Activated CD4-positive, alpha-beta T cell treated with anti-CD3 and anti-CD28 coated beads, Interleukin-2, amount 10 ng/mL, durations not matched to agents 7 days and 5 days (primary cell): Measurements from ENCODE around the gene GRK5. TPM values are rescaled to one million over a fixed set of nuclear protein-coding genes. Genes with fewer than 3 reads are reported as not detected.
A peak's percentile ranks its signal among the peaks of the same experiment; 100 is the strongest.

ENCODE experiments used
- CTCF ChIA-PET: fragments of 350-600 bp; sonication (Branson Sonifier 250); formaldehyde crosslinking; loops from one replicate; lab custom pipeline; 2021; ENCODE audit warnings: antibody characterized with exemption; lab: Charles Lee
- POLR2A ChIA-PET: fragments of 350-600 bp; sonication (Branson Sonifier 250); formaldehyde crosslinking; loops from one replicate; lab custom pipeline; 2021; ENCODE audit warnings: antibody characterized with exemption; lab: Charles Lee
- DNase-seq: peaks from one replicate; pipeline ENCODE4 v3.0.0-alpha.2; 2020
- H3K27ac Mint-ChIP-seq: one replicate; pipeline ENCODE4 v1.8.0; 2021; ENCODE audit warnings: mild to moderate bottlenecking, moderate library complexity, mixed read lengths
- H3K27me3 Mint-ChIP-seq: one replicate; pipeline ENCODE4 v1.8.0; 2021; ENCODE audit warnings: mixed read lengths
- H3K36me3 Mint-ChIP-seq: one replicate; pipeline ENCODE4 v1.8.0; 2021; ENCODE audit warnings: low read depth, mixed read lengths
- H3K4me1 Mint-ChIP-seq: one replicate; pipeline ENCODE4 v1.8.0; 2021; ENCODE audit warnings: mixed read lengths
- H3K4me3 Mint-ChIP-seq: one replicate; pipeline ENCODE4 v1.8.0; 2021; ENCODE audit warnings: mild to moderate bottlenecking, moderate library complexity, mixed read lengths
- H3K9me3 Mint-ChIP-seq: one replicate; pipeline ENCODE4 v1.8.0; 2021; ENCODE audit warnings: mixed read lengths
- total RNA-seq, 2 experiments: library from RNA; stranded (reverse); gene quantifications; one replicate each; pipeline ENCODE4 v1.2.3, GENCODE V29; 2021

GRK5 gene
- total RNA-seq, 2 experiments from 2014 or later, result 26.0 to 27.5 TPM

DNA sequence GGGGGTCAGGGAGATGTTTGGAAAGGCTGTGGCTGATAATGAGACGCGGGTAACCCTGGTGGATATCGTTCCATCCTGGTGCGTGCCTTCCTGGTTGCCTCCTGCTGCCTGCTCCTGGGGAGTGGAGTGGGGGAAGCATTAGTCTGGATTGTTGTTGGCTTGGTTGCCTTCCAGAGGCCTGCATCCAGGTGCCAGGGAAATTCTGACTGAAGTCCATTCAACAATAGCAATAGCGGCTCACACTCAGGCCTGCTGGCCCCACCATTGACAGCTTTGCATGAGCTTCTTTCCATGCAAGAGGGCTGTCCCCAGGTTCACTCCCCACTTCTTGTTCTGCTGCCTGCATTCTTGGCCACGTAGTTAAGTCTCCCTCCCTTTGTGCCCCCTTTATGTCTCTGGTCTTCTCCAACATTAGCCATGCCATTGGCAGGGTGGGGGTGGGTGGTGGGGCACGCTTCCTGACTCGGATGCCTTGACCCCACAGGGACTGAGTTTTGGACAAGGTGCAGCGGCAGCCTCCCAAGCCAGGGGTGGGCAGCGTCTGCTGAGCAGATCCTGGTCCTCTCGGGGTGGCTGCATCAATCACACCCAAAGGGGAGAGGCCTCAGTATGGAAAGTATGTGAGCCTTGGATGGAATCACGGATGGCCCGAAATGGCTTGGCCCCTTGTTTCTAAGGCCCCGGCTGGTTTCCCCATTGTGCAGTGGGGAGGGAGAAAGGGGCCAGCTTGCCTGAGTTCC, 150.2 kb downstream of the GRK5 start:
- CTCF ChIA-PET, result no interaction called here
- no peak for DNase-seq
- peaks cover 17% of the 10 kb centered on the region for H3K9me3 Mint-ChIP-seq
- no peak overlapping the region for H3K27ac Mint-ChIP-seq
- POLR2A ChIA-PET, result no interaction called here
- H3K27me3 Mint-ChIP-seq, result no peaks in the 10 kb centered on the region
- H3K4me3 Mint-ChIP-seq, result no peak overlapping the region
- H3K4me1 Mint-ChIP-seq, result peaks cover 17% of the 10 kb centered on the region
- peaks cover 40% of the 10 kb centered on the region for H3K36me3 Mint-ChIP-seq

DNA sequence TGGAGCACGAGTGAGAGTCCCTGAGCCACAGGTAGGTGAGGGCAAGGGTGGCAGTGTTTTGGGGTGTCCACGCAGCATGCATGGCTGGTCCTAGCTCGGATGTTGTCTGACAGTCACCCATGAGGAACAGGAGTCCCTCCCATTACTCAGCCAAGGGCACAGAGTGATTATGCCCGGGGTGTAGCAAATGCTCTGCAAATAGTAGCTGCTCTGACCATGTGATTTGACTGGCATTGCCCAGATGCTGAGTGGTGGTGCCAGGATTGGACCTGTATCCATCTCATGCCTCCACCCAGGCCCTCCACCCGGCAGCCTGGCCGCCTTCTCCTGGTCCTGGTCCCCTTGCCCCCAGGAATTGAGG, 150.8 kb downstream of the GRK5 start:
- Mint-ChIP-seq H3K27me3 (no peaks in the 10 kb centered on the region), H3K4me1 (peaks cover 17% of the 10 kb centered on the region), H3K36me3 (peaks cover 34% of the 10 kb centered on the region), H3K4me3 (no peak overlapping the region), H3K9me3 (peaks cover 14% of the 10 kb centered on the region), H3K27ac (no peak overlapping the region)
- ChIA-PET POLR2A (no interaction called here), CTCF (no interaction called here)
- no peak for DNase-seq

DNA sequence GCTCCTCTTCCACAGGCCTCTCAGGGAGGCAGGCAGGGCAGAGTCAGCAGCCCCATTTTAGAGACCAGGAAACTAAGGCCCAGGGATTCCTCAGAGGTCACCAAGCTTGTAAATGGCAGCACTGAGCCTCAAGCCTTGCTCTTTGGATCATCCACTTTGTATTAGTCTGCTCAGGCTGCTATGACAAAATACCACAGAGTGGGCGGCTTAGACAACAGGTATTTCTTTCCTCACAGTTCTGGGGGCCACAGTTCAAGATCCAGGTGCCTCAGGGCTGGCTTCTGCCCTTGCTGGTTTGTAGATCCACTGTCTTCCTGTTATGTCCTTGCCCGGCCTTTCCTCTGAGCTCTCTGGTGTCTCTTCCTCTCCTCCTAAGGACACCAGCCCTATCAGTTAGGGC, 151.2 kb downstream of the GRK5 start:
- POLR2A ChIA-PET, result no interaction called here
- Mint-ChIP-seq H3K27me3 (no peaks in the 10 kb centered on the region), H3K36me3 (peaks cover 34% of the 10 kb centered on the region), H3K9me3 (peaks cover 14% of the 10 kb centered on the region), H3K27ac (peak overlapping the region; percentile 31), H3K4me1 (peaks cover 17% of the 10 kb centered on the region), H3K4me3 (no peak overlapping the region)
- DNase-seq, result no peak
- CTCF ChIA-PET, result no interaction called here

DNA sequence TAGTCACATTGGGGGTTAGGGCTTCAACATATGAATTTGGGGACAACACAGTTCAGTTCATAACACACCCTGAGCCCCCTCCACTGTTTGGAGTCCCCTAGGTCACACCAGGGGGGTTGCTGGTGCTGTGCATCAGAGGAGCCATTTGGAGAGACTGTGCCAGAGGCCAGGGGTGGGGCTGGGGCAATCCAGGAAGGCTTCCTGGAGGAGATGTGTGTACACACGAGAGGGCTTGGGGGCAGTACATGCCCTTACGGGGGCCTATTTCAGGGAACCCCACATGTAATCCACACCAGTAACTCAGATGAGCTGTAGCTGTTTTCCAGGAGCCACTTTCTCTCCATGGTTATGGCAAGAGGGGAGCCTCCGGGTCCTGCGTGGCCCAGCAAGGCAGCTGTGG, 151.7 kb downstream of the GRK5 start:
- POLR2A ChIA-PET, result no interaction called here
- CTCF ChIA-PET, result no interaction called here
- H3K27ac Mint-ChIP-seq, result no peak overlapping the region

DNA sequence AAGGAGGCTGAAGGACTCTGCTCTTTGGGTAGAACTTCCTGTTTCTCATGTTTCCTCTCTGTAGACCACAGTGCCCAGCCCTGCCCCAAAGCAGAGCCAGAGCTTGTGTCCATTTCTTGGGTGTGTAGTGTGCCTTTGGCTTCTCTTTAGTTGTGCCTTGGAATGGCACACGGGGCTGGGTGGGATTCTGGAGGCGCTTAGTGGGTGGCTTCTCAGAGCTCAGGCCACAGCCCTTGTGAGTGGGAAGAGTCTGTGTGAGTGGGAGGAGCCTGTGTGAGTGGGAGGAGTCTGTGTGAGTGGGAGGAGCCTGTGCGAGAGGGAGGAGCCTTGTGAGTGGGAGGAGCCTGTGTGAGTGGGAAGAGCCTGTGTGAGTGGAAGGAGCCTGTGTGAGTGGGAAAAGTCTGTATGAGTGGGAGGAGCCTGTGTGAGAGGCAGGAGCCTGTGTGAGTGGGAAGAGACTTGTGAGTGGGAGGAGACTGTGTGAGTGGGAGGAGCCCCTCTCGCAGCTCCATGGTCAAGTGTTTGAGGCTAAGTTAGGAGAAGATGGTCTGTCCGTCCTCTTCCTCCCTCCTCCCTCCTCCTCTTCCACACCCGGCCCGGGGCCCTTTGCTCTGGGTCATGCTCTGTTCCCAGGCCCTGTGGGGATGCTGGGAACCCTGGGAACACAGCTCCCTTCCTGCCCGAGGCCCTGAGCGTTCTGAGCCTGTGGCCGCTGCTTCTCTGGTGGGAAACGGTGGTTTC, 153.0 kb downstream of the GRK5 start:
- Mint-ChIP-seq H3K27me3 (no peaks in the 10 kb centered on the region), H3K36me3 (peaks cover 34% of the 10 kb centered on the region), H3K4me1 (peaks cover 17% of the 10 kb centered on the region), H3K27ac (peak overlapping the region; percentile 41), H3K9me3 (peaks cover 14% of the 10 kb centered on the region), H3K4me3 (no peak overlapping the region)
- no peak for DNase-seq
- CTCF ChIA-PET, result interaction anchor here (0.7 to 1.3 kb wide), 2 partner anchors 25 to 428 kb away, joined by 3 to 5 read pairs; no protein-coding TSS in a partner anchor
- POLR2A ChIA-PET, result no interaction called here

More for the DNA sequence above, 151.7 kb downstream of the GRK5 start:
- no peak for DNase-seq
- peaks cover 17% of the 10 kb centered on the region for H3K4me1 Mint-ChIP-seq
- H3K27me3 Mint-ChIP-seq, result no peaks in the 10 kb centered on the region
- no peak overlapping the region for H3K4me3 Mint-ChIP-seq
- peaks cover 34% of the 10 kb centered on the region for H3K36me3 Mint-ChIP-seq
- H3K9me3 Mint-ChIP-seq, result peaks cover 14% of the 10 kb centered on the region

DNA sequence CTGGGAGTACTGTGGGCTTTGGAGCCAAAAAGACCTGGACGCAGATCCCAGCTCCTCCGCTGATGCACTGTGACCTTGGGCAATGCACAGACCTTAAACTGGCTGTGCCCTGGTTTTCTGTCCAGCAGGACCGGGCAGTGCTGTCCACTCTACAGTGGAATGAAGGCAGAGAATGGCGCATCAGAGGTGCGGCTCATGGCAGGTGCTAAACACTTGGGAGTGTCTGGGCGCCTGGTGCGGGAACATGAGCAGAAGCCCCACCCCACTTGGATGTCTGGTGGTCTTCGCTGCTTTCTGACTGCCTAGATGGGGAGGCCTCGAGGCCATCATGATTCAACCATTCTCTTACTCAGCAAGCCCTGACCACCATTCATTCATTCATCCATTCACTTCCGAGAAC, 153.7 kb downstream of the GRK5 start:
- peaks cover 30% of the 10 kb centered on the region for H3K36me3 Mint-ChIP-seq
- CTCF ChIA-PET, result interaction anchor here (1.0 to 1.3 kb wide), 2 partner anchors 13 to 25 kb away, joined by 3 read pairs; no protein-coding TSS in a partner anchor

DNA sequence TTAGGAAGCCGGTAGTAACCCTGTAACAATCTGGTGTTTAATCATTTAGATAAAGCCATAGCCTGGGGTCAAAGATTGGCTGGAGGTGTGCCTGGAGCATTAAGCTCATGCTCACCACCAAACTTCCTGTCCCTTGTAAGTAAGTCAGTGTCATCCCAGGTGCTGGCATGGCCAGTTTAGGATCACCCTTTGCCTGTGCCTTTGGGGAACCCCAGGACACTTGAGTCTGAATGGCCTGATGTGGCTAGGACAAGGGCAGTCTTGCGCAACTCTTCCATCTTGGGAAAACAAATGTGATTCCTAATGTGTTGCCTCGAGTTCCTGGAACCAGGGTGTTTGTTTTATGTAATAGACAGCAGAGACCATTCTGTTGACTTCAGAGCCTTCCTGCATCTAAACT, 154.8 kb downstream of the GRK5 start:
- no peaks in the 10 kb centered on the region for H3K9me3 Mint-ChIP-seq
- H3K4me3 Mint-ChIP-seq, result no peak overlapping the region
- ChIA-PET CTCF (interaction anchor here (1.0 kb wide), 1 partner anchor 14 kb away, joined by 3 read pairs; no protein-coding TSS in a partner anchor), POLR2A (no interaction called here)
- H3K36me3 Mint-ChIP-seq, result peaks cover 20% of the 10 kb centered on the region
- H3K27ac Mint-ChIP-seq, result no peak overlapping the region
- peaks cover 17% of the 10 kb centered on the region for H3K4me1 Mint-ChIP-seq
- DNase-seq, result no peak
- no peaks in the 10 kb centered on the region for H3K27me3 Mint-ChIP-seq

More for the DNA sequence above, 153.7 kb downstream of the GRK5 start:
- H3K27ac Mint-ChIP-seq, result no peak overlapping the region
- H3K9me3 Mint-ChIP-seq, result peaks cover 9% of the 10 kb centered on the region
- no peaks in the 10 kb centered on the region for H3K27me3 Mint-ChIP-seq
- no peak for DNase-seq
- H3K4me3 Mint-ChIP-seq, result no peak overlapping the region
- POLR2A ChIA-PET, result no interaction called here
- peaks cover 17% of the 10 kb centered on the region for H3K4me1 Mint-ChIP-seq

DNA sequence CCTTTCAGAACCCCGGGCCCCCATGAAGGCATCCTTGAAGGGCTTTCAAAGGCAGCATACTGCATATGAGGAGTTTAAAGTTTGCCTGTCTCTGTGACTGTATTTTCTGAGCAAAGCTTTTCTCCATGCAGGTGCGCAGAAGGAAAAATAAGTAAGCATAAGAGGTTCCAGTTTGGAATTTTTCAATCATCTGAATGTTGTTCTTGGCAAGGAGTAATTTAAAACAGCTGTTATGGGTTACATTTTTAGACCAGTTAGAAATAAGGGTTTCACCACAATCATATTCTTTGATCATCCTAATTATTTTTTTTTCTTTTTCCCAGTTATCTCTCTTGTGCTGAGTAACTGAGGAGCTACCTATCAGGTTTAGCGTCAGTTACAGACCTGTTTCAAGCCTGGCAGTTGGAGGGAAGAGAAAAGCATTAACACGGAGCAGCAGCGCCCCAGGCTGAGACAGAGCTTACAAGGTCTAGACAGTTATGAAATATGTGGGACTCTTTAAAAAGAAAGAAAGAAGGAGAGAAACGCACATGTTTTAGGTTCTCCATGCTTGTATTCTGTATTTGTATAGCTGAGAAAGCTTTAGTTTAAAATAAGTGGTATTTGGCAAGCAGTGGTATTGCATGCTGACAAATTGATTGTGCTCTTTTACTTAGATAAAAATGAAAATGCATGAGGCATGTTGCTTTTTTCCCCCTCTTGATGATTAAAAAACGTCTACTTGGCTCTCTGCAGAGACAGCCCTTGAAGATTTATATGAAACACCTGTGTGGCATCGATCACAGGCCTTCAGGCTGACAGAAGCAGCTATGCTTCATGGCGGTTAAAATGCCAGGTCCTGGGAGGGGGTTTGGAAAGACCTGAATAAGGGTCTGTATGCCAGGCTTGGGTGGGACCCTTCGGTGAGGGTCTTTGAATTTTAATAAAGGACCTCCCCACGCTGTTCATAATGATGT, 157.6 kb downstream of the GRK5 start:
- DNase-seq, result no peak
- no peaks in the 10 kb centered on the region for H3K27me3 Mint-ChIP-seq
- POLR2A ChIA-PET, result no interaction called here

DNA sequence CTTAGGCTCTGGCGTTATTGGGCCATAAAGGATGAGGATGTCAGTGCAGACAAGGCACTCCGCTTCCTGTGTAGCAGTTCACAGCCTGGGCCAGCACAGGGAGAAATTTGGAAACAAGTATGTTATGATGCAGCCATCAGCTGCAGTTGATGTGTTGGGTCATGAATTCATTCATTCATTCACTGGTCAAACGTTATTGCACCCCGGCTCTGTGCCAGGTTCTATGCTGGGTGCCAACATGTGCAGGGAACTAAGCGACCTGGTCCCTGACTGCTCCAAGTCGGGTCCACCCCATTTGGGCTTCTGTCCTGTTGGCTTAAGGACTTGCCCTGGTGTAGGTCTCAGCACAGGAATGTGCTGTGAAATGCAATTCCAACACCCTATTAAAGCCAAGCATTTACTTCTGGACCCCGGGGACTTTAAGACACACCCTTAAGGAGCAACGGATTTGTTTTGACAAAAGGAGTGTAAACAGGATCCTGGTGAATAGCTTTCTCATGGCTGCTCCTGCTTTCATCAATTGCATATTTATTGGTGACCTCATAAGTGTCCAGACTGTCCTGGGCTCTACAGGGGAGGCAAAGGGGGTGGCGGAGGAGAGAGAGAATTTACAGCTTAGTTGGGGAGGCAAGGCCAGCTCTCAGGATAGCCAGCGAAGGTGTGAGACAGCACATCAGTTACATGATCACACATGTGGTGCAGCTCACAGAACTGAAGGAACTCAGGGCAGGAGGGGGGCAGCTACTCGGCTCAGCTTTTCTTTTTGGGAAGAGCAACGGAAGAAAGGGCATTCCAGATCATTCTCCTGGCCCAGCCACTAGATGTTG, 158.6 kb downstream of the GRK5 start:
- Mint-ChIP-seq H3K4me1 (peaks cover 26% of the 10 kb centered on the region), H3K27me3 (no peaks in the 10 kb centered on the region), H3K4me3 (no peak overlapping the region), H3K27ac (no peak overlapping the region), H3K36me3 (peaks cover 2% of the 10 kb centered on the region), H3K9me3 (no peaks in the 10 kb centered on the region)
- POLR2A ChIA-PET, result no interaction called here
- no peak for DNase-seq
- CTCF ChIA-PET, result interaction anchor here (0.5 to 1.9 kb wide), 4 partner anchors 17 to 223 kb away, joined by 3 to 6 read pairs (median 4); no protein-coding TSS in a partner anchor

More for the DNA sequence above, 157.6 kb downstream of the GRK5 start:
- Mint-ChIP-seq H3K4me3 (no peak overlapping the region), H3K36me3 (peaks cover 7% of the 10 kb centered on the region), H3K9me3 (no peaks in the 10 kb centered on the region), H3K4me1 (peaks cover 24% of the 10 kb centered on the region), H3K27ac (no peak overlapping the region)
- CTCF ChIA-PET, result interaction anchor here (0.5 to 1.9 kb wide), 3 partner anchors 16 to 222 kb away, joined by 3 to 6 read pairs (median 4); no protein-coding TSS in a partner anchor

DNA sequence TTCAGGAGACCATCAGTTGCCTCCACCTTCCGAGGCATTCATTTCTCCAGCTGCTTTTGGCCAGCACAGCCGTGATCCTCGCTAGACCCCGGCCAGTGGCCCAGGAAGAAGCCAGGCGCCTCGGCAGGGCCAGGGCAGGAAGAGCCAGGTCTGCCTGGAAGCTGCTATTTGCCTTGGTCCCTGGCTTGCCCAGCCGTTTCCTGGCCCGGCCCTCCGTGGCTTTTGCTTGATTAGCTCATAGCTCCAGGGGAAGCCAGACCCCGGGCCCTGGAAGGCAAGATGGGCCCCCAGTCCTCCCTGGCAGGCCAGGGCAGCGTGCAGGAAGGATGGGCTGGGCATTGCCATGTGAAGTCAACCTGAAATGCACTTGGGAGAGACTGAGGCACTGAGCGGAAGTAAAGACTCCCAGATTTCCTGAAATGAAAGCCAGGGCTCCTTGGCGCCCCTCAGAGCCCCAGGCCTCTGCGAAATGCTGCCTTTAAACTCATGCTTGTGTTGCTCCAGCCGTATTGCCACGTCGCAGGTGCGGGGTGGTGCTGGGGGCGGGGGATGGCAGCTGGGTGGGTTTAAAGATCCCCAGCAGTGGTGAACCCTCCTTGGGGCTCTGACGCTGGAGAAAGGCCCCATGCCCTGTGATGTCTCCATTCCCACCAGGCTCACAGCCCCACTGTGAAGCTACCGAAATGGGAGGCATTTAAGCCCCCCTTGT, 160.6 kb downstream of the GRK5 start:
- no peaks in the 10 kb centered on the region for H3K27me3 Mint-ChIP-seq
- H3K27ac Mint-ChIP-seq, result no peak overlapping the region
- peaks cover 26% of the 10 kb centered on the region for H3K4me1 Mint-ChIP-seq
- H3K4me3 Mint-ChIP-seq, result no peak overlapping the region
- CTCF ChIA-PET, result interaction anchor here (0.6 to 1.3 kb wide), 6 partner anchors 8 to 1141 kb away, joined by 3 to 4 read pairs (median 3); no protein-coding TSS in a partner anchor
- DNase-seq, result no peak
- no peaks in the 10 kb centered on the region for H3K9me3 Mint-ChIP-seq
- no peaks in the 10 kb centered on the region for H3K36me3 Mint-ChIP-seq
- POLR2A ChIA-PET, result no interaction called here

DNA sequence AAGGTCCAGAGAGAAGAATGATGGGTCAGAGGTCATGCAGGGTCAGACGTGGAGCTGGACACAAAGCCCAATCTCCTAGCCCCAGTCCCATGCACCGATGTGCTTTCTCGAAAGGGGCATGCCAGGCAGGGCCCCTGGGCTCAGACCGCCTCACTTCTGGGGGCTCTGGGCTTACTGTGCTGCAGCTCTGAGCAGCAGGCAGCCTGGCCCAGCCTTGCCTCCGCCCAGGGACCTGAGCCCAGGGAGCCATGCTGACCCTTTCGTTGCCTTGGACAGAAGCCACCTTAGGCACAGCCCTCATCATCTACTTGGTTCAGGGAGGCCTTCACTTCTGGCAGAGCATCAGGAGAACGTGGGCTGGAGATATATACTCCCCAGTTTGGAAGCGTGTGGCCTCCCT, 161.2 kb downstream of the GRK5 start:
- ChIA-PET CTCF (no interaction called here), POLR2A (no interaction called here)
- DNase-seq, result no peak
- H3K36me3 Mint-ChIP-seq, result no peaks in the 10 kb centered on the region
- H3K4me3 Mint-ChIP-seq, result no peak overlapping the region
- no peaks in the 10 kb centered on the region for H3K9me3 Mint-ChIP-seq
- H3K27me3 Mint-ChIP-seq, result no peaks in the 10 kb centered on the region
- no peak overlapping the region for H3K27ac Mint-ChIP-seq
- peaks cover 26% of the 10 kb centered on the region for H3K4me1 Mint-ChIP-seq
